H1 (cell line): ENCODE data around the gene OR52B6. TPM values are rescaled to one million over a fixed set of nuclear protein-coding genes. Genes with fewer than 3 reads are reported as not detected.

Experiments used
- CTCF ChIA-PET: fragments of 300-600 bp; sonication (Branson Sonifier 250); formaldehyde crosslinking; loops from one replicate; lab custom pipeline; 2021; ENCODE audit not compliant: partially characterized antibody; lab: Charles Lee
- POLR2A ChIA-PET: fragments of 300-600 bp; sonication (Branson Sonifier 250); formaldehyde crosslinking; loops from one replicate; lab custom pipeline; 2021; ENCODE audit warnings: inconsistent platforms; ENCODE audit not compliant: partially characterized antibody; lab: Charles Lee
- DNase-seq, 2 experiments: peaks; one replicate each; pipeline versions ENCODE4 v3.0.0 to v3.0.0-alpha.2; 2010 to 2022; ENCODE audit warnings: low spot score in 2 of 2, low read depth in 1 of 2, mixed read lengths in 1 of 2
- FAIRE-seq: peaks from 2 replicates; lab custom pipeline; 2011; peaks lifted over from hg19 to GRCh38; lab: Jason Lieb, UNC
- H2AFZ ChIP-seq: 2 replicates; pipeline ENCODE4 v1.8.1; 2012; ENCODE audit warnings: low read length, inconsistent platforms
- H2AK5ac ChIP-seq: 2 replicates; pipeline ENCODE4 v1.6.1; 2013; ENCODE audit warnings: low read depth, low read length
- H2BK120ac ChIP-seq: replicated peaks from 2 replicates; pipeline ENCODE3; 2013; ENCODE audit warnings: low read depth, low read length, inconsistent platforms
- H2BK12ac ChIP-seq: 2 replicates; pipeline ENCODE4 v1.6.1; 2013; ENCODE audit warnings: low read depth, low read length
- H2BK15ac ChIP-seq: 2 replicates; pipeline ENCODE4 v1.6.1; 2013; ENCODE audit warnings: low read length
- H2BK20ac ChIP-seq: 2 replicates; pipeline ENCODE4 v1.6.1; 2013; ENCODE audit warnings: low read length
- H2BK5ac ChIP-seq: 2 replicates; pipeline ENCODE4 v1.6.1; 2013; ENCODE audit warnings: low read depth, low read length
- H3K14ac ChIP-seq: 2 replicates; pipeline ENCODE4 v1.6.1; 2013; ENCODE audit warnings: inconsistent platforms; ENCODE audit not compliant: insufficient read length
- H3K18ac ChIP-seq: 2 replicates; pipeline ENCODE4 v1.6.1; 2013; ENCODE audit warnings: low read length; ENCODE audit errors: extremely low read depth
- H3K23ac ChIP-seq: 2 replicates; pipeline ENCODE4 v1.6.1; 2013; ENCODE audit warnings: inconsistent platforms; ENCODE audit not compliant: insufficient read length
- H3K23me2 ChIP-seq: 2 replicates; pipeline ENCODE4 v1.6.1; 2013; ENCODE audit warnings: low read depth, low read length
- H3K27ac ChIP-seq: 2 replicates; pipeline ENCODE4 v1.6.1; 2011; ENCODE audit warnings: low read depth, low read length, inconsistent platforms
- H3K27me3 ChIP-seq, 4 experiments: replicated peaks in 1 of 4; 1 replicate in 1 of 4; 2 replicates in 3 of 4; pipeline versions ENCODE4 v1.6.1 to v1.8.1; 2011 to 2013; ENCODE audit warnings: low read length in 3 of 4, mild to moderate bottlenecking in 3 of 4, inconsistent platforms in 2 of 4, mixed read lengths in 2 of 4, moderate library complexity in 1 of 4; ENCODE audit not compliant: control insufficient read depth in 3 of 4, insufficient read depth in 3 of 4; ENCODE audit errors: extremely low read depth in 1 of 4
- H3K36me3 ChIP-seq, 4 experiments: 2 replicates each; pipeline versions ENCODE4 v1.6.1 to v1.8.1; 2011 to 2013; ENCODE audit warnings: mild to moderate bottlenecking in 4 of 4, low read length in 3 of 4, moderate library complexity in 2 of 4, control low read depth in 1 of 4, inconsistent platforms in 1 of 4; ENCODE audit not compliant: insufficient read depth in 4 of 4, control insufficient read depth in 2 of 4
- H3K4ac ChIP-seq: replicated peaks from 2 replicates; pipeline ENCODE3; 2013; ENCODE audit warnings: low read length, low read depth, mixed read lengths, inconsistent platforms; ENCODE audit not compliant: insufficient read length
- H3K4me1 ChIP-seq, 4 experiments: replicated peaks in 1 of 4; 1 replicate in 1 of 4; 2 replicates in 3 of 4; pipeline versions ENCODE4 v1.6.1 to v1.8.1; 2011 to 2013; ENCODE audit warnings: low read length in 3 of 4, inconsistent platforms in 2 of 4, mixed read lengths in 1 of 4; ENCODE audit not compliant: insufficient read depth in 4 of 4, control insufficient read depth in 3 of 4
- H3K4me2 ChIP-seq, 2 experiments: 2 replicates each; pipeline versions ENCODE4 v1.6.1 to v1.8.1; 2011 to 2013; ENCODE audit warnings: low read depth in 2 of 2, low read length in 2 of 2, control low read depth in 1 of 2, inconsistent platforms in 1 of 2, mild to moderate bottlenecking in 1 of 2; ENCODE audit not compliant: insufficient read depth in 1 of 2
- H3K4me3 ChIP-seq, 4 experiments: fragments of 200-600, 300-600 bp in 1 of 4; sonication (generic), shearing (Covaris generic), sonication (Bioruptor Twin) in 1 of 4; 2 replicates each; pipeline versions ENCODE4 v1.5.1 to v1.8.1; 2011 to 2016; ENCODE audit warnings: low read length in 4 of 4, low read depth in 3 of 4, control low read depth in 2 of 4, inconsistent platforms in 2 of 4, mild to moderate bottlenecking in 2 of 4, mixed read lengths in 1 of 4, moderate library complexity in 1 of 4; ENCODE audit not compliant: insufficient read depth in 2 of 4; ENCODE audit errors: extremely low read depth in 1 of 4
- H3K56ac ChIP-seq: replicated peaks from 2 replicates; pipeline ENCODE3; 2013; ENCODE audit warnings: low read depth, mild to moderate bottlenecking, mixed read lengths, low read length, inconsistent platforms; ENCODE audit not compliant: insufficient read length
- H3K79me1 ChIP-seq: 2 replicates; pipeline ENCODE4 v1.6.1; 2013; ENCODE audit warnings: low read depth, low read length, control low read depth
- H3K79me2 ChIP-seq, 2 experiments: 2 replicates each; pipeline versions ENCODE4 v1.6.1 to v1.8.1; 2012 to 2013; ENCODE audit warnings: low read length in 2 of 2, mild to moderate bottlenecking in 2 of 2, inconsistent platforms in 1 of 2; ENCODE audit not compliant: insufficient read depth in 2 of 2, control insufficient read depth in 1 of 2
- H3K9ac ChIP-seq, 4 experiments: replicated peaks in 1 of 4; 1 replicate in 1 of 4; 2 replicates in 3 of 4; pipeline versions ENCODE4 v1.6.1 to v1.8.1; 2011 to 2013; ENCODE audit warnings: low read depth in 3 of 4, low read length in 3 of 4, control low read depth in 2 of 4, mild to moderate bottlenecking in 2 of 4, moderate library complexity in 2 of 4, inconsistent platforms in 1 of 4; ENCODE audit errors: extremely low read depth in 1 of 4
- H3K9me3 ChIP-seq, 2 experiments: 2 replicates each; pipeline versions ENCODE4 v1.6.1 to v1.8.1; 2012 to 2013; ENCODE audit warnings: mild to moderate bottlenecking in 2 of 2, moderate library complexity in 2 of 2, control low read depth in 1 of 2, inconsistent platforms in 1 of 2, low read depth in 1 of 2, low read length in 1 of 2, mixed read lengths in 1 of 2; ENCODE audit not compliant: insufficient read depth in 2 of 2
- H4K20me1 ChIP-seq, 2 experiments: replicated peaks in 1 of 2; 2 replicates each; pipeline versions ENCODE3 to v1.8.1; 2011 to 2013; ENCODE audit warnings: inconsistent platforms in 2 of 2, low read length in 2 of 2, mild to moderate bottlenecking in 1 of 2; ENCODE audit not compliant: insufficient read depth in 2 of 2, control insufficient read depth in 1 of 2
- H4K5ac ChIP-seq: 2 replicates; pipeline ENCODE4 v1.6.1; 2013; ENCODE audit warnings: low read length, low read depth, mixed read lengths, inconsistent platforms; ENCODE audit not compliant: insufficient read length
- H4K8ac ChIP-seq: 2 replicates; pipeline ENCODE4 v1.8.0; 2013; ENCODE audit warnings: mild to moderate bottlenecking, moderate library complexity, low read length, inconsistent platforms; ENCODE audit not compliant: insufficient read depth; ENCODE audit errors: extremely low read depth
- H4K91ac ChIP-seq: replicated peaks from 2 replicates; pipeline ENCODE3; 2013; ENCODE audit warnings: low read length, mixed read lengths, inconsistent platforms; ENCODE audit not compliant: insufficient read length
- ATF3 ChIP-seq: IDR thresholded peaks from 2 replicates; pipeline ENCODE4 v1.6.1; 2011; ENCODE audit warnings: low read depth, mild to moderate bottlenecking, low read length; ENCODE audit not compliant: insufficient read depth
- CHD2 ChIP-seq: IDR thresholded peaks from 2 replicates; pipeline ENCODE4 v1.6.1; 2012; ENCODE audit warnings: low read length, improper control_type of control experiment
- HDAC6 ChIP-seq: IDR thresholded peaks from one replicate; pipeline ENCODE4 v1.7.1; 2012; ENCODE audit warnings: low read depth, mild to moderate bottlenecking, inconsistent platforms, low read length, moderate library complexity
- JUND ChIP-seq: IDR thresholded peaks from 2 replicates; pipeline ENCODE4 v1.6.1; 2011; ENCODE audit warnings: mild to moderate bottlenecking, improper control_type of control experiment, low read length
- KDM4A ChIP-seq: IDR thresholded peaks from one replicate; pipeline ENCODE4 v1.7.1; 2012; ENCODE audit warnings: low read depth, mild to moderate bottlenecking, moderate library complexity, low read length, inconsistent platforms; ENCODE audit not compliant: severe bottlenecking
- MAFK ChIP-seq: IDR thresholded peaks from 2 replicates; pipeline ENCODE4 v1.6.1; 2012; ENCODE audit warnings: low read depth, mild to moderate bottlenecking, improper control_type of control experiment, low read length
- NANOG ChIP-seq: IDR thresholded peaks from 2 replicates; pipeline ENCODE4 v1.6.1; 2011; ENCODE audit warnings: low read length, low read depth, mild to moderate bottlenecking, inconsistent platforms; ENCODE audit not compliant: insufficient read depth, poor library complexity, severe bottlenecking
- NRF1 ChIP-seq: IDR thresholded peaks from 2 replicates; pipeline ENCODE4 v1.6.1; 2011; ENCODE audit warnings: mild to moderate bottlenecking, low read depth, low read length, improper control_type of control experiment
- PHF8 ChIP-seq: fragments of 200-600 bp; sonication (generic); conservative IDR thresholded peaks from 2 replicates; pipeline ENCODE4 v1.7.1; 2012; ENCODE audit warnings: low read depth, mild to moderate bottlenecking, inconsistent platforms, low read length, moderate library complexity
- POLR2A ChIP-seq, 2 experiments: IDR thresholded peaks; 1 replicate in 1 of 2; 2 replicates in 1 of 2; pipeline ENCODE4 v1.6.1; 2011; ENCODE audit warnings: low read depth in 2 of 2, low read length in 2 of 2, mild to moderate bottlenecking in 2 of 2; ENCODE audit errors: control extremely low read depth in 1 of 2
- POLR2AphosphoS5 ChIP-seq: IDR thresholded peaks from 2 replicates; pipeline ENCODE4 v1.6.1; 2011; ENCODE audit warnings: low read depth, low read length
- RBBP5 ChIP-seq: IDR thresholded peaks from 2 replicates; pipeline ENCODE4 v1.7.1; 2012; ENCODE audit warnings: low read depth, mild to moderate bottlenecking, inconsistent platforms, low read length, moderate library complexity, borderline replicate concordance
- SIN3A ChIP-seq, 2 experiments: IDR thresholded peaks in 1 of 2; conservative IDR thresholded peaks in 1 of 2; 2 replicates each; pipeline ENCODE4 v1.6.1; 2011 to 2012; ENCODE audit warnings: low read length in 2 of 2, improper control_type of control experiment in 1 of 2, low read depth in 1 of 2, mild to moderate bottlenecking in 1 of 2
- YY1 ChIP-seq: IDR thresholded peaks from 2 replicates; pipeline ENCODE4 v1.6.1; 2011; ENCODE audit warnings: low read depth, mild to moderate bottlenecking, low read length
- WGBS, 2 experiments: shearing (Covaris generic) in 1 of 2; methylation state at CpG; one replicate each; pipeline versions ENCODE4 v1.1.6 to v1.1.7; 2013 to 2015; ENCODE audit warnings: low lambda C conversion rate in 2 of 2, mixed read lengths in 2 of 2, inconsistent platforms in 1 of 2, low coverage in 1 of 2, missing lambda C conversion rate in 1 of 2; ENCODE audit not compliant: insufficient replicate concordance in 2 of 2, insufficient coverage in 1 of 2, insufficient read length in 1 of 2; ENCODE audit errors: extremely low coverage in 1 of 2, missing lambda C conversion rate in 1 of 2; 5-methylcytosine and 5-hydroxymethylcytosine counted together
- polyA plus RNA-seq, 7 experiments: library from polyadenylated mRNA; depleted of rRNA in 3 of 7; stranded (reverse) in 5 of 7; unstranded in 2 of 7; fragments of >200 nt in 5 of 7; fragments of 200-250 nt in 2 of 7; gene quantifications; 1 replicate in 5 of 7; 2 replicates in 1 of 7; 4 replicates in 1 of 7; pipeline versions ENCODE4 v1.2.1 to v1.2.3, GENCODE V29; 2011 to 2013; ENCODE audit warnings: missing spikeins in 2 of 7, mixed read lengths in 2 of 7
- total RNA-seq: library from RNA; stranded (reverse); fragmentation: NEBNext Ultra II Directional; extraction: Animal tissue kit (Norgen Biotek cat#: 25700); gene quantifications from 2 replicates; pipeline ENCODE4 v1.2.1, GENCODE V29; 2021

The OR52B6 gene
- total and polyA plus RNA-seq, 2 of the 8 experiments (the other 6 are each of a cell fraction or from before 2014, with no cell fraction given), result not detected

- Histone ChIP-seq H2BK120ac (no peak overlapping the region), H3K27ac (no peak overlapping the region), H2AFZ (no peak overlapping the region), H3K9me3 (no peaks in the 10 kb centered on the region), H3K23me2 (no peaks in the 10 kb centered on the region), H2BK15ac (no peak overlapping the region), H3K79me1 (no peaks in the 10 kb centered on the region), H3K56ac (no peak overlapping the region), H4K91ac (no peak overlapping the region), H2BK12ac (no peak overlapping the region), H2AK5ac (no peak overlapping the region), H3K18ac (no peak overlapping the region), H2BK5ac (no peak overlapping the region), H3K9ac (no peak overlapping the region), H3K79me2 (peaks cover 3 to 23% of the 10 kb centered on the region in 2 experiments; a peak in 3 of 4 replicates), H3K14ac (no peak overlapping the region), H3K4me2 (no peak overlapping the region), H3K23ac (no peak overlapping the region), H3K27me3 (no peaks in the 10 kb centered on the region), H3K4me1 (peaks cover 0 to 5% (median 0%) of the 10 kb centered on the region in 4 experiments; a peak in 2 of 7 replicates), H2BK20ac (no peak overlapping the region), H3K4me3 (no peak overlapping the region), H4K8ac (no peak overlapping the region), H4K20me1 (peaks cover 0 to 4% of the 10 kb centered on the region in 2 experiments), H3K4ac (no peak overlapping the region), H4K5ac (no peak overlapping the region), H3K36me3 (peaks cover 2 to 37% (median 31%) of the 10 kb centered on the region in 4 experiments; a peak in 7 of 8 replicates)
- DNase-seq (no peak), FAIRE-seq (no peak)
- ChIA-PET POLR2A (no interaction called here), CTCF (interaction anchor here (6.8 kb wide), 1 partner anchor 7 kb away, joined by 71 read pairs; no protein-coding TSS in a partner anchor)
- WGBS, 2 experiments, result 79% methylated on average over 4 of the region's 4 CpGs; no CpG with 5 or more reads in 1 of the 2 experiments
- TF ChIP-seq HDAC6 (no peak), CHD2 (no peak), JUND (no peak), SIN3A (conservative IDR thresholded peaks at IDR 0.05 in 1 of 2, IDR thresholded peaks at IDR 0.05 in 1 of 2; ENCODE audit: low read depth in 1 of 2, low read length in 2 of 2) (no peak), NRF1 (no peak), YY1 (no peak), MAFK (no peak), ATF3 (no peak), RBBP5 (no peak), NANOG (no peak), POLR2AphosphoS5 (no peak), POLR2A (IDR thresholded peaks at IDR 0.05; ENCODE audit: control extremely low read depth in 1 of 2, low read depth in 2 of 2, low read length in 2 of 2) (no peak), PHF8 (no peak), KDM4A (no peak)
Observed at GRCh38 chr11:5604896-5605295, 24.2 kb downstream of the OR52B6 start.
